Astrocyte of the spinal cord (primary cell): ENCODE measurements around the gene SCN10A.

Experiments
- DNase-seq: peaks from one replicate; pipeline ENCODE4 v3.0.0; 2011; ENCODE audit warnings: low read depth, low spot score
- H3K4me3 ChIP-seq: 2 replicates; pipeline ENCODE4 v1.5.1; 2011; ENCODE audit warnings: low read depth, mild to moderate bottlenecking, low read length, moderate library complexity
- in situ Hi-C: cut with HindIII; loops from 2 replicates; pipeline ENCODE4 v1.10.0; 2017; ENCODE audit warnings: low sequenced_read_pairs
- TF ChIP-seq, protein P1 (sequence below): IDR thresholded peaks from 2 replicates; pipeline ENCODE4 v1.5.1; 2012; ENCODE audit warnings: low read depth, mild to moderate bottlenecking, low read length, inconsistent platforms

The SCN10A gene

GRCh38 chr3:38826001-38826400 lies 10.0 kb upstream of the SCN10A start:
- no peak overlapping the region for H3K4me3 ChIP-seq
- TF ChIP-seq, protein P1, sequence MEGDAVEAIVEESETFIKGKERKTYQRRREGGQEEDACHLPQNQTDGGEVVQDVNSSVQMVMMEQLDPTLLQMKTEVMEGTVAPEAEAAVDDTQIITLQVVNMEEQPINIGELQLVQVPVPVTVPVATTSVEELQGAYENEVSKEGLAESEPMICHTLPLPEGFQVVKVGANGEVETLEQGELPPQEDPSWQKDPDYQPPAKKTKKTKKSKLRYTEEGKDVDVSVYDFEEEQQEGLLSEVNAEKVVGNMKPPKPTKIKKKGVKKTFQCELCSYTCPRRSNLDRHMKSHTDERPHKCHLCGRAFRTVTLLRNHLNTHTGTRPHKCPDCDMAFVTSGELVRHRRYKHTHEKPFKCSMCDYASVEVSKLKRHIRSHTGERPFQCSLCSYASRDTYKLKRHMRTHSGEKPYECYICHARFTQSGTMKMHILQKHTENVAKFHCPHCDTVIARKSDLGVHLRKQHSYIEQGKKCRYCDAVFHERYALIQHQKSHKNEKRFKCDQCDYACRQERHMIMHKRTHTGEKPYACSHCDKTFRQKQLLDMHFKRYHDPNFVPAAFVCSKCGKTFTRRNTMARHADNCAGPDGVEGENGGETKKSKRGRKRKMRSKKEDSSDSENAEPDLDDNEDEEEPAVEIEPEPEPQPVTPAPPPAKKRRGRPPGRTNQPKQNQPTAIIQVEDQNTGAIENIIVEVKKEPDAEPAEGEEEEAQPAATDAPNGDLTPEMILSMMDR: no peak
- no peak for DNase-seq
- in situ Hi-C loops: no loop called here

DNA sequence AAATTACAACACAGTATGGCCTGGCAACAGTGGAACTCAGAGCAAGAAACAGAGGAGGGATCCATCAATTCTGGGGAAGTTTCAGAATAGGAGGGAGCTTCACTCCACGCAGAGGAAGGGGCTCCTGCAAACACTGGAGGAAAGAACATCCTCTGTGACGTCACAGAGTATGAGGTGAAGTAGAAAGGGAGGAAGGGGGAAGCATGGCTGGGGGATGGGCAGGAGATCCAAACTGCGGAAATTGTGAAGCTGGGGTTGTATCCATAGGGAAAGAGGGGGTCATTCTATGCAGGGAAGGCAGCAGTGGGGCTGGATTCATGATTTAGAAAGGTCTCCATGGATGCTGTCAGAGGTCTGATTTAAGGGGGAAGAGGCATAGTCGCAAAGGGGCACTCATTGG lies 8.3 kb upstream of the SCN10A start:
- H3K4me3 ChIP-seq: no peak overlapping the region
- no peak for DNase-seq
- in situ Hi-C loops: no loop called here
- TF ChIP-seq, protein P1: no peak

- DNase-seq: no peak
- in situ Hi-C loops: no loop called here
- TF ChIP-seq, protein P1: no peak
- H3K4me3 ChIP-seq: no peak overlapping the region
These were observed 7.7 kb upstream of the SCN10A start for GRCh38 chr3:38823722-38824121.

GRCh38 chr3:38823186-38823585 lies 7.2 kb upstream of the SCN10A start:
- TF ChIP-seq, protein P1: no peak
- no peak overlapping the region for H3K4me3 ChIP-seq
- in situ Hi-C loops: no loop called here
- DNase-seq: no peak

DNA sequence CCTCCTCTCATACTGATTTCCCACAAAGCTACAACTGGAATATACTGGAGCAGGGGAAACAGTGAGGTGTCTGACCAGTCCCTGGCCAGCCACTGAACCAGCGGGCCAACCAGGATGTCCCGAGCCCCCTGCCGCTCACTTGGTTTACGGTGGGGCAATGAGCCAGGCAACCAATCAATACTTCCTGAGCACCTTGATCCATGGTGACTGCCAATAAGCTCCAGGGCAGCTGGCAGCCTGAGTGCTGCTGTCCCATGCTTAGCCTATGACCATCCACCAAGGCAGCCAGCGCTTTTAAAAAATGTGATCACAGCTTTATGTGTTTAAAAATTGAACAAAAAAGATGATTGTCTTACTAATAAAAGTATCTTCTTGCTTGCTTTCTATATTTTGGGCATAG lies 4.2 kb downstream of the SCN10A start:
- TF ChIP-seq, protein P1: no peak
- H3K4me3 ChIP-seq: no peak overlapping the region
- no peak for DNase-seq
- in situ Hi-C loops: no loop called here

- no peak overlapping the region for H3K4me3 ChIP-seq
- in situ Hi-C loops: no loop called here
- DNase-seq: peak; percentile 76
- TF ChIP-seq, protein P1: no peak
These were observed 10.1 kb downstream of the SCN10A start for GRCh38 chr3:38805765-38806386.

DNA sequence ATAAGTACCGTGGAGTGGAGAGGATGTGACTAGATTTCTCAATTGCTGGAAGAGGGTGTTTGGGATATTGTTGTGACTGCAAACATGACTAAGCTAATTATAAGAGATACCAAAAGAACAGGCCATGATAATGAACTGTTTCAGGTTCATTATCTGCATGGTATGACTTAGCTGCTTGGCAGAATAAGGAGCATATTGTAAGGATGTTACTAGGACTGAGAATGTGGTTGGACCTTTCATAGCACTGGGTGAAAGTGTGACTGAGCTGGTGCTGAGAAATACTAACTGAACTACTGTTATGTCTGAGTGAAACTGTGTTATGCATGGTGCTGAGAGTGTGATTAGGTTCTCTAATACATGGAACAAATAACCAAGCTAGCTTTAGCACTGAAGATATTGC lies 11.0 kb downstream of the SCN10A start:
- H3K4me3 ChIP-seq: no peak overlapping the region
- TF ChIP-seq, protein P1: no peak
- no peak for DNase-seq
- in situ Hi-C loops: no loop called here
